Right cardiac atrium (tissue), 5 donors: ENCODE results near the gene FHAD1. TPM values are rescaled to one million over a fixed set of nuclear protein-coding genes. Genes with fewer than 3 reads are reported as not detected.

ENCODE experiments used
- ATAC-seq, 2 donors: fragments of 200-7000 bp; cut with Tn5 transposase; one replicate each; pipeline versions ENCODE4 v1.8.0 to v1.9.1; 2020; ENCODE audit warnings: moderate library complexity in 2 of 2, mild to moderate bottlenecking in 1 of 2
- DNase-seq, 3 donors: peaks; one replicate each; pipeline ENCODE4 v3.0.0-alpha.2; 2020
- H3K27ac ChIP-seq: one replicate; pipeline ENCODE4 v1.5.1; 2013; ENCODE audit warnings: mild to moderate bottlenecking, low read length, control low read depth, moderate library complexity
- H3K27me3 ChIP-seq: one replicate; pipeline ENCODE4 v1.6.1; 2013; ENCODE audit not compliant: control insufficient read depth, insufficient read depth
- H3K4me1 ChIP-seq: one replicate; pipeline ENCODE4 v1.6.1; 2013; ENCODE audit warnings: low read length; ENCODE audit not compliant: control insufficient read depth, insufficient read depth
- H3K4me3 ChIP-seq: one replicate; pipeline ENCODE4 v1.5.1; 2013; ENCODE audit warnings: low read length, control low read depth
- H3K9me3 ChIP-seq: one replicate; pipeline ENCODE4 v1.6.1; 2013; ENCODE audit warnings: low read length; ENCODE audit not compliant: control insufficient read depth
- WGBS: extraction: QIAGEN DNeasy Blood & Tissue Kit; methylation state at CpG from one replicate; pipeline ENCODE4 v1.1.7; 2013; 5-methylcytosine and 5-hydroxymethylcytosine counted together
- intact Hi-C, 4 donors: fragments of 100-400 bp; cut with DNase I; formaldehyde crosslinking; loops; one replicate each; pipeline versions ENCODE4 v1.11.0 to v1.14.0; 2022 to 2023
- polyA plus RNA-seq: library from polyadenylated mRNA; stranded (reverse); fragments of 200-250 nt; gene quantifications from one replicate; pipeline ENCODE4 v1.2.3, GENCODE V29; 2013
- total RNA-seq, 4 donors: library from RNA; stranded (reverse); fragmentation: NEBNext Ultra II Directional; extraction: Animal tissue kit (Norgen Biotek cat#: 25700); gene quantifications; one replicate each; pipeline ENCODE4 v1.2.1, GENCODE V29; 2021
- donor health status: healthy with polysubstance abuse.
- donor health status: DM: no; HTN: yes; CAD: no.
- donor health status: DM: no; HTN: no; CAD: no.
- donor health status: DM: no; HTN: yes; CAD: no; lungs with severe emphysema.
- donor health status: DM: yes; HTN: yes; CAD: no.

Gene FHAD1
- total and polyA plus RNA-seq, 5 donors = 0.06 to 1.0 (median 0.17) TPM; not detected in 1

GRCh38 chr1:15342408-15342967 lies 95.5 kb downstream of the FHAD1 start:
- Histone ChIP-seq H3K9me3 (no peaks in the 10 kb centered on the region), H3K27ac (no peak overlapping the region), H3K27me3 (no peaks in the 10 kb centered on the region), H3K4me1 (peaks cover 17% of the 10 kb centered on the region), H3K4me3 (no peak overlapping the region)
- 93% methylated on average over 4 of the region's 4 CpGs for WGBS
- no peak for DNase-seq
- no peak for ATAC-seq
- intact Hi-C loops = no loop called here

DNA sequence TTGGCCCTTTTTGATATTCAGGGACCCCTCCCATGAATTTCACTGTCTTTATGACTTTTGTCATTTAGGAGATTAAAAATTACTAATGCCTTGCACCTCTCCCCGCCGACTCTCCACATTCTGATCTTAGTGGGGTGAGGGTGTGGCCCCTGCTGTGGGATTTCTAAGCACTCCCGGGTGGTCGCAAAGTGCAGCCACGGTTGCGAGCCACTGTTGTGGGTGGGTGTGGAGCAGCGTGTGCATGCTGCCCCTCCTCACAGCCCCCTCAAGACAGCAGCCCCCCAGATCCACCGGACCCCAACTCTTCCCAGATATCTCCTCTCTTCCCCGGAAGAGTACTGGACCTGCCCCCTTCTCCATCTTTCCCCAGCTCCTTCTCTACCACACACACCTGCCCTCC lies 96.1 kb downstream of the FHAD1 start:
- intact Hi-C loops = no loop called here
- no peak overlapping the region for H3K27ac ChIP-seq

DNA sequence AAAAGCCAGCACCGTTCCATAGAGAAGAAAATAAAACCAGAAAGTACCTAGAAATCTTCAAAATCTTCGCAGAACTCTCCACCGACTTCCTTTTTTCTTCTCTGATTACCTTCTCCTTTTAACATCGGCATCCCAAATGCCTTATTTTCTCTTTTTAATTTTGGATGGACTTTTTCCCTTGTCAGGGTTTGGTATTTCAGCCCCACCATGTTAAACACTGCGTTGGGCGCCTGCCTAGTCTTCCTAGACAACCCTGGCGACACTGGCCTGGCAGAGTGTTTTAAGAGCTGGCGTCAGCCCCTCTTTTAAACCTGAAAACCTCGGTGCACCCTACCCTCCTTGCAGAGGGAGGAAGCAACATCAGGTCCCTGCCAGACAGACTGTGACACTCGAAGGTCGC lies 96.7 kb downstream of the FHAD1 start:
- H3K4me1 ChIP-seq = peaks cover 10% of the 10 kb centered on the region
- peak; percentile 81 to 90 (median 85) for DNase-seq
- WGBS = 21% methylated on average over 11 of the region's 11 CpGs
- intact Hi-C loops = no loop called here
- H3K9me3 ChIP-seq = no peaks in the 10 kb centered on the region
- no peak overlapping the region for H3K4me3 ChIP-seq
- H3K27me3 ChIP-seq = no peaks in the 10 kb centered on the region
- peak; percentile 82 to 88 for ATAC-seq
- peak overlapping the region; percentile 54 for H3K27ac ChIP-seq

More for the DNA sequence above, 96.1 kb downstream of the FHAD1 start:
- no peak for DNase-seq
- no peaks in the 10 kb centered on the region for H3K9me3 ChIP-seq
- no peaks in the 10 kb centered on the region for H3K27me3 ChIP-seq
- ATAC-seq = no peak
- WGBS = 89% methylated on average over 9 of the region's 9 CpGs
- H3K4me1 ChIP-seq = peaks cover 14% of the 10 kb centered on the region
- no peak overlapping the region for H3K4me3 ChIP-seq

GRCh38 chr1:15344380-15344779 lies 97.4 kb downstream of the FHAD1 start:
- ATAC-seq (no peak), DNase-seq (no peak)
- 92% methylated on average over 3 of the region's 3 CpGs for WGBS
- intact Hi-C loops = no loop called here
- Histone ChIP-seq H3K4me3 (no peak overlapping the region), H3K27ac (no peak overlapping the region), H3K27me3 (no peaks in the 10 kb centered on the region), H3K4me1 (peaks cover 10% of the 10 kb centered on the region), H3K9me3 (no peaks in the 10 kb centered on the region)

DNA sequence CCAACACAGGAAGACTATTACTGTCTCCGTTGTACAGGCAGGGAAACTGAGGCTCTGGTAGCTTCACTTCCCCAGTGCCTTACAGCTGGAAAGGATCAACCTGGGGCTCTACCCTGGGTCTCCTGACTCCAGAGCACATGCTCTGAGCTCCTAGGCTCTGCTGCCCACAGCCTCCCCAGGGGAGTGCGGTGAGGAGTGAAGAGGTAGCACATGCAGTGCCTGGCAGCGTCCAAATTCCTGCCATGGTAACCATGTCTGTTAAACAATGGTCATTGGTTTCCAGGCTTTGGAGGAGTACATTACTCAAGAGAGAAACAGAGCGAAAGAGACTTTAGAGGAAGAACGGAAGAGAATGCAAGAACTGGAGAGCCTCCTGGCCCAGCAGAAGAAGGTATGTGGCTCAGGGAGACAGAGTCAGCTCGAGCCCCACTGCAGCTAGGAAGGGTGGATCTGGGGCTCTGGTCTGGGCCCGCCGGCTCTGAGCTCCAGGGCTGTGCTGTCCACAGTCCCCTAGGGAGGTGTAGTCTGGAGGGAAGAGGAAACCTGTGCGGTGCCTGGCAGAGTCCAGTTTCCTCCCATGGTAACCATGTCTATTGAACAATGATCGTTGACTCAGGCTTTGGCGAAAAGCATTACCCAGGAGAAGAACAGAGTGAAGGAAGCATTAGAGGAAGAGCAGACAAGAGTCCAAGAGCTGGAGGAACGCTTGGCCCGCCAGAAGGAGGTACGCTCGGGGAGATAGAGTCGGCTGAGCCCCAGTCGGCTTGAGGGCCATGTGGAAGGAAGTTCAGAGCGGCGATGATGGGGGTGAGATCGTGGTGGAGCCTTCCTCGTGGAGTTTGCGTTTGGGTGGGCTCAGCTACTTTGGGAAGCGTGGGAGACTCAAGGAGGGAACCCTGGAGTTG lies 98.0 kb downstream of the FHAD1 start:
- Histone ChIP-seq H3K27me3 (no peaks in the 10 kb centered on the region), H3K27ac (no peak overlapping the region), H3K4me1 (peaks cover 10% of the 10 kb centered on the region), H3K4me3 (no peak overlapping the region), H3K9me3 (no peaks in the 10 kb centered on the region)
- DNase-seq (no peak), ATAC-seq (peak; percentile 60 to 65)
- WGBS = 83% methylated on average over 23 of the region's 23 CpGs
- intact Hi-C loops = no loop called here

DNA sequence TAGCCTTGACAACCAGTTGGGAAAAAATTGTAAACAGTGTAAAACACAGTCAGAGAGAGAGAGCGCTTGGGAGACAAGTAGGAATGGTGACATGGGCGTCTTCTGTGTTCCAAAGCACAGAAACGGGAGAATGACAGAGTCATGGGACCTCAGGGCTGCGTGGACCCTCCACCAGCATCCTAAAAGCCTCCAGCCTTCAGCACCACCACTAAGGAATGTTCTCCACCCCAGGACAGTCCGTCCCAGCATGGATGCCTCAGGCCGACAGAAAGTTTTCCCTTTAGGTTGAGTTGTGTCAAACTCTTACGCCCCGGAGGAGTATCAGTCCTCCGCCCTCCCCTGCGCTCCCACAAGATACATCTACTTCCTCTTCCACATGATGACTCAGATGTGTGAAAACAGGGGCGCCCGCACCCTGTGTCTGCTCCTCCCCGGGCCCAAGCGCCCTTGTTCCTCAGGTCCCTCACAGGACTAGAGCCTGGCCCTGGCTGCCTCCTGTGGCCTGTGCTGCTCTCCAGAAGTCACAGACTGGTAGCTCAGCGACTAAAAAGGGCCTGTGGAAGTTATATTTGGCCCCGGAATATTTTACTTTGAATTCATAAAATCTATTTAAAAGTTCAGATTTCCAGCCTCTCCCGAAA lies 98.8 kb downstream of the FHAD1 start:
- Histone ChIP-seq H3K27me3 (no peaks in the 10 kb centered on the region), H3K27ac (no peak overlapping the region), H3K4me3 (no peak overlapping the region), H3K4me1 (peaks cover 10% of the 10 kb centered on the region), H3K9me3 (no peaks in the 10 kb centered on the region)
- ATAC-seq (peak; percentile 28 to 43), DNase-seq (peak; percentile 49 to 84 (median 79))
- 83% methylated on average over 17 of the region's 17 CpGs for whole genome bisulfite sequencing
- intact Hi-C loops = no loop called here

DNA sequence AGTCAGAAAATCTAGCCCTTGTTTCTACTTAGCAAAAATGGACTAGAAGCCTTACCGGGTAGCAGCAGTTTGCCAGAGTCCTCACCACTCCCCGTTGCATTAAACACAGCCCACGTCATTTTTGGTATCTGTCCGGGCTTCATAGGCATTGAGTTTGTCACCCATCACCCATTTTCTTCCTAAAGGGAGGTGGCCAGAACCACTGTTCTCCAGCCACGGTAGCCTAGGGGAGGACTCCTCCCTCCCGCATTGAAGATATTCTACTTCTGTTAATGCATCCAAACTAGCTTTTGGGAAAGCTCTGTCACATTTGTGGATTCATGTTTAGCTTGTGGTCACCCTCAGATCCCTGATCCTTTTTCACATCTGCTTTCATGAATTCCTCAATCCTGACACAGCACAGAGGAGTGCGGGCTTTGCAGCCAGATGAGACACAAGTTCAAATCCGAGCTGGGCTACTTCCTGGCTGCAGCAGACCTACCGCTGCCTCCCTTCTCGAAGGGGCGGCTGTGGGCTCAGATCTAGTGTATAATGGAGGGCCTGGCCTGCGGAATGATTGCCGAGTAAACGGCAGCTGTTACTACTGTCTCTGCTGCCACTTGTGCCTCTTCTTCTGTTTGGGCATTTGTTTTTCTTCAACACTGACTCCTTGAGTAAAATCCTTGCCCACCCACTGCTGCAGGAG lies 99.5 kb downstream of the FHAD1 start:
- H3K27ac ChIP-seq = no peak overlapping the region
- no peak overlapping the region for H3K4me3 ChIP-seq
- 91% methylated on average over 14 of the region's 14 CpGs for WGBS
- no peaks in the 10 kb centered on the region for H3K9me3 ChIP-seq
- H3K4me1 ChIP-seq = peaks cover 10% of the 10 kb centered on the region
- no peak for DNase-seq
- intact Hi-C loops = no loop called here
- H3K27me3 ChIP-seq = no peaks in the 10 kb centered on the region
- ATAC-seq = no peak

DNA sequence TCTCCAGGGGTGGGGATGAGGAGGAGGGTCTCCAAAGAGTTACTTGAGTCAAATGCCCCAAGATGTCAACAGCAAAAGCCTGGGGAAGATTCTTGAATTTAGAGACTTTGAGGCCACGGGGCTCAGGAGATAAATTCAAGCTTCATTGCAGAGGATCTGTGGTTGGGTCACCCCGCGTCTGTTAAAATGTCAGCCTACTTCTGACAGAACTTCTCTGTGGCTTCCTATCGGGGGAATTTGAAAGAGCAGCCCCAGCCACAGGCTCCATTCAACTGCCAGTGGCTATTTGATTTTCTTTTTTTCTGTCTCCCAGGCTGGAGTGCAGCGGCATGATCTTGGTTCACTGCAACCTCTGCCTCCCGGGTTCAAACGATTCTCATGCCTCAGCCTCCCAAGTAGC lies 100.2 kb downstream of the FHAD1 start:
- H3K4me1 ChIP-seq = peaks cover 10% of the 10 kb centered on the region
- no peak overlapping the region for H3K27ac ChIP-seq
- ATAC-seq (no peak), DNase-seq (no peak)
- intact Hi-C loops = no loop called here
- H3K27me3 ChIP-seq = no peaks in the 10 kb centered on the region
- no peak overlapping the region for H3K4me3 ChIP-seq
- WGBS = 91% methylated on average over 7 of the region's 7 CpGs
- H3K9me3 ChIP-seq = no peaks in the 10 kb centered on the region

GRCh38 chr1:15348648-15349047 lies 101.6 kb downstream of the FHAD1 start:
- no peak overlapping the region for H3K4me3 ChIP-seq
- H3K27me3 ChIP-seq = no peaks in the 10 kb centered on the region
- 95% methylated on average over 9 of the region's 9 CpGs for WGBS
- no peak for ATAC-seq
- H3K27ac ChIP-seq = no peak overlapping the region
- no peaks in the 10 kb centered on the region for H3K9me3 ChIP-seq
- no peak for DNase-seq
- intact Hi-C loops = no loop called here
- peaks cover 10% of the 10 kb centered on the region for H3K4me1 ChIP-seq

DNA sequence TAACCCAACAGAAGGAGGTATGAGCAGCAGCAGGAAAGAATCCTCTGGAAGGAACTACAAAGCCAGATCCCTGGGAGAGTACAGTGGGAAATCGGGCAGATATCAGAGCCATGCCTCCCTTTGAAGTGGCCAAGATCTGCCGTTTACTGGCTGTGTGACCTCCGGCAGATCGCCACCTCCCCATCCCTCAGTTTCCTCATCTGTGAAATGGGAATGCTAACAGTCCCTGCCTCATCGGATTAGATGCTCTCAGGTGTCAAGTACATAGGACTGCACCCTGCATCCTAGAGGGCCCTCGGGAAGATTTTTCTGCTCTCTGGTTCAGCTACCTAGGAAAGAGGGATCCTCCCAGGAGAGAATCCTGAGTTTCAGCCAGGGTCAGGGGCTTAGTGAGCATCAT lies 102.1 kb downstream of the FHAD1 start:
- DNase-seq (no peak), ATAC-seq (no peak)
- intact Hi-C loops = no loop called here
- Histone ChIP-seq H3K9me3 (no peaks in the 10 kb centered on the region), H3K27ac (no peak overlapping the region), H3K4me1 (peaks cover 7% of the 10 kb centered on the region), H3K4me3 (no peak overlapping the region), H3K27me3 (no peaks in the 10 kb centered on the region)
- 94% methylated on average over 6 of the region's 6 CpGs for WGBS

DNA sequence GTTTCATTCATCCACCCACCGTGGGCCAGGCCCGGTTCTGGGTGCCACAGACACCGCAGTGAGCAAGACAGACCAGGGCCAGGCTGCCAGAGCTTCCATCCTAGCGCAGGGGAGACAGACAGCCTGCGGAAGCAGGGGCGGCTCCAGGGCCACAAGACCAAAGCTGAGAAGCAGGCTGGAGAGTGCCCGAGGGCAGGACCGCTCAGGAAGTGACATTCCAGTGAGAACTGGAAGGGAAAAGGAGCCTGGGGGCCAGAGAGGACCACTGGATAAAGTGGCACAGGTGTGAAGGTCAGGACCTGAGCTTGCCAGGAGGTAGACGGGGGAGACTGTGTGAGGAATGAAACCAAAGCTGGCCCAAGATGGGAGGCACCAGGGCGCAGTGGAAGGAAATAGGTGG lies 103.1 kb downstream of the FHAD1 start:
- 91% methylated on average over 10 of the region's 10 CpGs for WGBS
- Histone ChIP-seq H3K4me3 (no peak overlapping the region), H3K27me3 (no peaks in the 10 kb centered on the region), H3K4me1 (peaks cover 1% of the 10 kb centered on the region), H3K9me3 (no peaks in the 10 kb centered on the region), H3K27ac (no peak overlapping the region)
- no peak for ATAC-seq
- intact Hi-C loops = no loop called here
- peak in 1 of 3 donors; percentile 38 for DNase-seq
